ENCODE data around the gene ICE1.
"Not testable (repeated sequence)": the region's sequence is repeated elsewhere in the genome, so short reads cannot be mapped to it uniquely, and the experiment has no call there.

Gene ICE1

GRCh38 chr5:5405441-5405840, 17.0 kb upstream of the ICE1 start:
- no peak for DNase-seq

DNA sequence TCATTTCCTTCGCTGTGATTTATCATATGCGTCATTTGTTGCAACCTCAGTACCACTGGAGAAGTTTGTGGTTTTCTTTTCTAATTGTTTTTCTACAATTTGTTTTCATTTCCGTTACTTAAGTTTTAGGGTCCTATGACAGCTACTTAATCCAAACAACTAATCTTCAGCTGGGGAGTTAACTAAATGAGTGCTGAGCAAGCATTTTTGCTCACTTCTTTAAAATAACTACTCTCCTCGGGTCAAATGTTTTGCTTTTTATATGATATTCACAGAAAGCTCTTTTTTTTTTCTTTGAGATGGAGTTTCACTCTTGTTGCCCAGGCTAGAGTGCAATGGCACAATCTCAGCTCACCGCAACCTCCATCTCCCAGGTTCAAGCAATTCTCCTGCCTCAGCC, 14.6 kb upstream of the ICE1 start:
- no peak for DNase-seq

DNA sequence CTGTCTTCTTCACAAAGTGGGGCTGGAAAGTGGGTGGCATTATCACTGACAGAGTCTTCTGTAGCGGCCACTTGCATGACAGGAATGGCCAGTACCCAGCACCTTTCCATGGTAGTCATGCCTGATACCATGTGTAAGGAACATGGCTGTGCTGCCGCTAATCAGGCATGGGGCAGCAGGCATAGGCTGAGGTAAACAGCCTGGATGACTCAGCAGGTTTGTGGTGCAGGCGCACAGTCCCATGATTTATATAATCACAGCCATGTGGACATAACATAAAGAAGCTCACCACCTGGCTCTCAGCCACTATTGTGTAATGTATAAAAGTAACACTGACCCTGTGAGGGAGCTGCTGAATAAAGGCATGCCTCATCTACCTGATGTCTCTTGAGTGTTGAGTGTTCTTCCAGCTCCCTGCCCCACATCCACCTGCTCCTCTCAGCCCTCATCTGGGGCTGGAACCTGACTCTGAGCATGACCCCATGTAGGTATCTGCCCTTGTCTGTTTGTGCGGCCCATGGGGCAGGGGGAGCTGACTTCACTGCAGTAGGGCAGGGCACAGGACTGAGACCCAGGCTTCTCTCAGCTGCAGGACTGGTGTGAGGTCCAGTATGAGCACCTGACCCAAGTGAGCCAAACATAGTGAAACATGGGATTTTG, 13.2 kb upstream of the ICE1 start:
- DNase-seq = no peak

GRCh38 chr5:5413856-5414255, 8.6 kb upstream of the ICE1 start:
- DNase-seq = not testable (repeated sequence)

- DNase-seq = no peak
Observed at GRCh38 chr5:5414999-5415398, 7.5 kb upstream of the ICE1 start.

DNA sequence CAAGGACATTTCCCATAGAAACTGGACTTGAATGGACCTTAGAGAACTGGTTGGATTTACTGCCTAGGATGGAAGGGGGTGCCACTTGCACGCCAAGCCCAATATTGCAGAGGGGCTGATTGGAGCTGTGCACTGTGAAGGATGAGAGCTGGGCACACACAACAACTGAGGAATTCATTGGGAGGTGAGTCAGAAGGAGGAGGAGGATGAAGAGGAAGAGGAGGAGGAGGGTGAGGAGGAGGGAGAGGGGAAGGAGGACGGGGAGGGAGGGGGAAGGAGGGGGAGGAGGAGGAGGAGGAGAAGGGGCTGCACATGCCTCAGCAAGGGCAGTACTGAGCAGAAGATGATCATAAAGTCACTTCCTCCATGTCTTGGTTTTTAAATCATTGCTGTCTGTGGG, 5.7 kb upstream of the ICE1 start:
- DNase-seq = no peak

GRCh38 chr5:5418006-5418405, 4.5 kb upstream of the ICE1 start:
- DNase-seq = no peak

- DNase-seq = no peak
Observed at GRCh38 chr5:5418764-5419163, 3.7 kb upstream of the ICE1 start.

DNA sequence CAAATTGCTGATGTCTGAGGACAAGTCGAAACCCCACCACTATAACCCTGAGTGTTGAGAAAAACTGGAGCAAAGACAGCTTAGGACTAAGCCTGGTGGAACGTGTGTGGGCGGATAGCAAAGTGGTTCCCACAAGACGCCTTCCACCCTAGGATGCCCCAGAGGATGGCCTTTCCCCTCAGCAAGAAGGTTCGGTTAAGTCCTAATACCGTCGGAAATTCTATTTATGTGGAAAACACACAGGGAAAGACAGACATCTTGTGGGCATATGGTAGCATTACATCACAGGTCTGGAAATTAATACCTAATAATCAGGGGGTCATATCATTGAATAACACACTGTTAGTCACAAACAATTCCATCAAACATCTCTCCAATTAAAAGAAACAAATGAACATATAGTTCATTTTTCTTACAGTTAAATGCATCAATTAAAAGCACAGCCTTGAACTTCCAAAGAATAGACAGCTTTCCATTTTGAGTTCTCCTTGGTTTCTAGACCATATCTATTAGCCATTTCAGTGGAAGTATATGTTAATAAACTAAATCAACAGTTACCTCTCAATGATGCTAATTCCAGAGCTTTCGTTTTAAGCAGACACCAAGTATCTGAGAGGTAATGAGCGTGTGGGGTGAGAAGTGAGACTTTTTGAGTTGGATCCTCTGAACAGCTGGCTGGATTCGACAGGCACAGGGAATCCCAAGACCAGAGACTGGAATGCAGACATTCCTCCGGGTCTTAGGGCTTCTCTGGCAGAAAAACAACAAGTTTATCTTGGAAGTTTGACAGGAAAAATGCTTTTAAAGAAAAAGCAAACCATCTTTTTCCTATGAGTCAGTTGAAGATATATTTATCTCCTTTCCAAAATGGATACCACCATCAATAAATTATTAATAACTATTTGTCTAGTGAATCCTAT, 2.9 kb upstream of the ICE1 start:
- DNase-seq = peak; percentile 33 to 41

- DNase-seq = no peak
Observed at GRCh38 chr5:5420251-5420650, 2.2 kb upstream of the ICE1 start.

DNA sequence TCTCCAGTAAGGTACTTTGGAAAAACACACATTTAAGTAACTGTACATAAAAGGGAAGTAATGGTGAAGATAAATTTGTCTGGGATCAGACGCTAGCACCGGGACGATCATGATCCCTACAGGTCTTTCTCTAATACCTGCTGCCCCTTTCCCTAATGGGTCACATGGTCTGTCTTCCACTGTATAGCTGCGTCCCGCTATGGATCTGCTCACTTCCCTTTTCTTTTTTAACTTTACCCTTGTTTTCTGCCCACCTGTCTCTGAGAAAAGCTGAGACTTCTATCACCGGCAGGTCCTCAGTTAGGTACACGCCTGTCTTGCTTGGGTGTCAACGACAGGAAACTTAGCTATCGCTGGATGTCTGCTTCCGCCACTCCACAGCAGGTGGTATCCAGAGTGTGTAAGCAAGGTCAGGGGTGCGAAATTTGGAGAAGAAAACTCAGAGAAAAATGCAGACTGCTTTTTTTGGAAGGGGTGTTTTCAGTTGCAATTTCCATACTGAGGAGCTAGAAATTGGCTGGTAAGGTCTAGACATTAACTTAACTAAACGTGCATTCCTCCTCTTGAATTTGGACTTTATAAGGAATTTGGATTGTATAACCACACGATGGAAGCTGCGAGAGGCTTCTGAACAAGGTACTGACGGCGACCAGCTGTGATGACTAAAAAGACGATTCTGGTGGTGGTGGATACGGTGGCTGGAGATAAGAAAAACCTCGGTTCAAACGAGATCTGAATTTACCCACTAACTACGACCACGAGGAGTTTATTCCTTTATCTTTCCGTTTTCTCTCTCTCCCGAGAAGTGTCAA, 1.1 kb upstream of the ICE1 start:
- no peak for DNase-seq

DNA sequence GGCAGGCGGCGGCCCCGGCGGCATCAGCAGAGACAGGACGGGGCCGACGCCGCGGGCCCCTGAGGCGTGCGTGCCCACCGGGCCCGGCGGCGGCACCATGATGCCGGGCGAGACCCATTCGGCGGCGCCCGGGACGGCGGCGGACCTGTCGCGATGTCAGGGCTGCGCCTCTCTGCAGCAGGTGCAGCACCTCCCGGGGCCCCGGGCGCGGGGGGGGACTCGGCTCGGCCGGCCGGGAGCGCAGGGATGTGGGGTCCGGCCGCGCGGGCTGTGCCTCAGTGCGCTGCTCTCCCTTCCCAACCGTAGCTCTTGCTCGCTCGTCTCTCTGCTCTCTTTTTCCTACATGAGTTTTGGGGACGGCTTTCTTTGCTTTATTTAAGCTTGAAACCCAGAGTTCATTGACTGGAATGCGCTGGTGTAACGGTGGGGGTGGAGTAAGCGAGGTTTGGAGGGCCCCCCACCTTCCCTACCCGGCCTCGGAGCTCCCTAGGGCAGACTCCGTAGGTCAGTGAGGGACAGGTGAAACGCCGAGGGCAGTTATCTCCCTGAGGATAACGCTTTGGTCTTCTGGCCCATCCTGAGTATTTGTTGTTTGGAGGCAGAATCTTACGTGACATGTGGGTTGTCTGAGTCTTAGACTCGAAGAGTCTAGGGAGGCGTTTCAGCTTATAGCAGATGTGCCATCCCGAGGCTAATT, 490 bp downstream of the ICE1 start:
- no peak for DNase-seq

DNA sequence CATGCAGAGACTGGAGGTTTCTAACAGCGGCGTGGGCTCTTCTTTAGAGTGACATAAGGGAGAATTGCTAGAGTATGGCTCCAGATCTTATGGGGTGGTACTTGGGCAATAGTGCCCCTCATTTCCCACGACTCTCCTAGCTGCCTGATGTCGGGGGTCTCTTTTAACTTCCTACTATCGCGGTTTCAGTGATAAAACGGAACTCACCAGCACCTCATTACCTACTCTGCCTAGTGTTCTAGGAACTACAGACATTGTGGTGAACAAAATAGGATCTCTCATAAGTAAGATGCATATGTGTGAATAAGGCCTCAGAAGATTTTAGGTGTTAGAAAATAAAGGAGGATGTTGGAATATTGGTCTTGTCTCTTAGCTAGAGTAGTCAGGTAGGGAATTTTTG, 1.1 kb downstream of the ICE1 start:
- no peak for DNase-seq

DNA sequence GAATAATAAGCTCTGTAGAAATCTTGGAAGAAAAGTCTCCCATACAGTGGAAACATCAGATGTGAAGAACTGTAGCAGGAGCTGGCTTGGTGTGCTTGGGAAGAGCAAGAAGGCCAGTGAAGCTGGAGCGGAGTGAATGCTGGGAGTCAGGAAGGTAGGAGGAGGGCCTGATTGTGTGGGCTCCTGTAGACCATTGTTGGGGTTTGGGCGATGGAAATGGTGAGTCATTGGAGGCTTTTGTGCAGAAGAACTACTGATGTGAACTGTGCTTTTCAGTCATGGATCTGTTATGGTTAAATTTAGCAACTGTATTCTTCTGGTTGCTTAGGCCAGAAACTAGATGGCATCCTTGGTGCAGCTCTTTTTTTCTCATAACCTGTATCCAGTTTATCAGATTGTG, 2.3 kb downstream of the ICE1 start:
- DNase-seq = no peak

- DNase-seq = no peak
Observed at GRCh38 chr5:5430136-5430535, 7.7 kb downstream of the ICE1 start.

DNA sequence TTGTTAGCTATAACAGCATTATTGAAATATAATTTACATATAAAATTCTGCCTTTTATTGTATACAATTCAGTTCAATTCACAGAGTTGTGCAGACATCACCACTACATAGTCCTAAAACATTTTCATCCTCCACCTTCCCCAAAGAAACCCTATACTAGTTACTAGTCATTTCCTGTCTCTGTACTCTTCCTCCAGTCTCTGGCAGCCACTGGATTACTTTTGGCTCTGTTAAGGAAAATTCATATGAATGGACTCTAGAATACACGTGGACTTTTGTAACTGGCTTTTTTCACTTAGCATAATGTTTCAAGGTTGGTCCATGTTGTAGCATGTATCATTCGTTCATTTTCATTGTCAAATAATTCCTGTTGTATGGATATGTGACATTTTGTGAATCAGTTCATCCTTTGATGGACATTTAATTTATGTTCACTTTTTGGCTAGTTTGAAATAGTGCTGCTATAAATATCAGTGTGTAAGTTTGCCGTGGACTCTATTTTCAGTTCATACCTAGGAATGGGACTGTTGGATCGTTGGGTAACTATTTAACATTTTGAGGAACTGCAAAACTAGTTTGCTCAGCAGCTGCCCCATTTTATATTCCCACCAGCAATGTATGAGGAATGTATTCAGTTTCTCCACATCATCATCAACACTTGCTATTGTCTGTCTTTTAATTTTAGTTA, 9.7 kb downstream of the ICE1 start:
- no peak for DNase-seq

DNA sequence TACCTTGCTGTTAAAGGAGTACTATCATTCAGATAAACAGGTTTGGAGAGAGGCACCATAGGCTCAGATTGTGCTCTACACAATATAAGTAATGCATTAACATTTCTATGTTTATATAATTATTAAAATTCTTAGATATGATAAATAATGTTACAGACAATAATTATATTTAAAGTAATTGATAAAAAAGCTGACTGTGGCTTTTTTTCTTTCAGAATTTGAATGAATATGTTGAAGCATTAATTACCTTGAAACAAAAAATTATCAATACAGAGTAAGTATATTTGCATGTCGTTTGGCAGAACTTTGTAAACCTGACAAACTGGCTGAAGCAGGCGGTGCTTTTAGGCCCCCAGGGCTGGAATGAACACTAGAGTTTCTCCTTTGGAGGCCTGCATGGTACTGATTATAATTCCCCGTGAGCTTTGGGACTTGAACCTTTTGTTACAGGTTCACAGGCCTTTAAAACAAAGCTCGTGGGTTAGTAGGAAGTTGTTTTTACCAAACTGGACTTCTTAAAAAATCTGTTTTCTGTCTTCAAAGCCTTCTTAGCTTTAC, 13.8 kb downstream of the ICE1 start:
- DNase-seq = no peak

- no peak for DNase-seq
Observed at GRCh38 chr5:5437227-5438172, 15.0 kb downstream of the ICE1 start.

DNA sequence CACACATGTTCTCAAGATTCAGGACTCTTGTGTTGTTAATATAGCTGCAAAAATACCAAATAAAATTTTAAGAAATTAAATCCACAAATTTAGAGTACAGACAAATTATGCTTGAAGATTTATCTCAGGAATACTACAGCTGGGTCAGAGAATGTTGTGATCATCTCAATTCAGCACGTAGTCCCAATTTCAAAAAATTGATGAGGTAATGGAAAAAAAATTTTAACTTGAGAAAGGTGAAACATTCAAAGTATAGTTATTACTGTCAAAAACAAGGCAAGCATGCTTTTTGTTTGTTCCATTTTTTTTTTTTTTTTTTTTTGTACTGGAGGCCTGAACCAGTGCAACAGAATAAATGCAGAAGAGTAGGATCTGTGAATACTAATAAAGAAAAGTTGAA, 29.4 kb downstream of the ICE1 start:
- no peak for DNase-seq

DNA sequence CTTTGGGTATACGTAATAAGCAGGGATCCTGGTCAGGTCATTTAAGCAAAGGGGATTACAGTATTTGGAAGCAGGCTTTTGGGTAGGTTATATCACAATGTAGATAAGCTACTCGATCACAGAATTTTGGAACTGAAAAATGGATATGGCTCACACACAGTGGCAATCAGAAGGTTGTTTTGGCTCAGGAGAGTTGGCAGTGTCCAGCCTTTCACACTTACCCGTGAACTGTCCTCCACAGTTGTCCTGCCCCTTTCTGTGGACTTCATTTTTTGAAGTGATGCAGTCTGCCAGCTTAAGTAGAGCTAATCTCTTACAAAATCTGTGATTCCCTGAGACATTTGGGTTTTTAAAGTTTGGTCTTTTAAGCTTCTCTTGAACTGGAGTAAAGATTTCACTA, 30.7 kb downstream of the ICE1 start:
- no peak for DNase-seq

GRCh38 chr5:5454391-5454790, 31.9 kb downstream of the ICE1 start:
- no peak for DNase-seq

All from inflammatory macrophage treated with lipopolysaccharide for 1 hour (primary cell).